Measurements from ENCODE around the gene ZNF830. TPM values are rescaled to one million over a fixed set of nuclear protein-coding genes. Genes with fewer than 3 reads are reported as not detected.

ZNF830 gene
- total and polyA plus RNA-seq, 2 of the 13 experiments (the other 11 are each of a cell fraction or from before 2014, with no cell fraction given), result 6.1 to 19.0 TPM

DNA sequence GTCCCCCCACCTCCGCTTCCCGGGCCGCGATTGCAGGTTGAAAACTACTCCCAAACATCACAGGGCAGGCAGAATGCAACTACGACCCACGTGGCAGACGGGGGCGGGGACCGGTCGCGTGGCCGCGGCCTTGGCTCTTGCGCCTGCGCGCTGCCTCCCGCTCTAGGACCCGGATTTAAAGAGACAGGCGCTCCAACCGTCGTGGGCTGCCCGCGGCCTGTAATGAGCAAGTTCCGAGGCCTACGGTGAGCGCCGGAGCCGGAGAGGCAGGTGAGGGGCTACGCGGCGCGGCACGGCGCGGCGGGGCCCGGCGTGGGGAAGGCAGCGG lies 19.0 kb downstream of the ZNF830 start, which contains the start of gene LIG3 (continued):
- TF ChIP-seq, protein P1, sequence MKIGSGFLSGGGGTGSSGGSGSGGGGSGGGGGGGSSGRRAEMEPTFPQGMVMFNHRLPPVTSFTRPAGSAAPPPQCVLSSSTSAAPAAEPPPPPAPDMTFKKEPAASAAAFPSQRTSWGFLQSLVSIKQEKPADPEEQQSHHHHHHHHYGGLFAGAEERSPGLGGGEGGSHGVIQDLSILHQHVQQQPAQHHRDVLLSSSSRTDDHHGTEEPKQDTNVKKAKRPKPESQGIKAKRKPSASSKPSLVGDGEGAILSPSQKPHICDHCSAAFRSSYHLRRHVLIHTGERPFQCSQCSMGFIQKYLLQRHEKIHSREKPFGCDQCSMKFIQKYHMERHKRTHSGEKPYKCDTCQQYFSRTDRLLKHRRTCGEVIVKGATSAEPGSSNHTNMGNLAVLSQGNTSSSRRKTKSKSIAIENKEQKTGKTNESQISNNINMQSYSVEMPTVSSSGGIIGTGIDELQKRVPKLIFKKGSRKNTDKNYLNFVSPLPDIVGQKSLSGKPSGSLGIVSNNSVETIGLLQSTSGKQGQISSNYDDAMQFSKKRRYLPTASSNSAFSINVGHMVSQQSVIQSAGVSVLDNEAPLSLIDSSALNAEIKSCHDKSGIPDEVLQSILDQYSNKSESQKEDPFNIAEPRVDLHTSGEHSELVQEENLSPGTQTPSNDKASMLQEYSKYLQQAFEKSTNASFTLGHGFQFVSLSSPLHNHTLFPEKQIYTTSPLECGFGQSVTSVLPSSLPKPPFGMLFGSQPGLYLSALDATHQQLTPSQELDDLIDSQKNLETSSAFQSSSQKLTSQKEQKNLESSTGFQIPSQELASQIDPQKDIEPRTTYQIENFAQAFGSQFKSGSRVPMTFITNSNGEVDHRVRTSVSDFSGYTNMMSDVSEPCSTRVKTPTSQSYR (CRISPR knock-in tag; IDR thresholded peaks at IDR 0.05; ENCODE audit: borderline replicate concordance), result peak; percentile 52; the same call in 1 of the 2 replicates
- TF ChIP-seq, protein P2, sequence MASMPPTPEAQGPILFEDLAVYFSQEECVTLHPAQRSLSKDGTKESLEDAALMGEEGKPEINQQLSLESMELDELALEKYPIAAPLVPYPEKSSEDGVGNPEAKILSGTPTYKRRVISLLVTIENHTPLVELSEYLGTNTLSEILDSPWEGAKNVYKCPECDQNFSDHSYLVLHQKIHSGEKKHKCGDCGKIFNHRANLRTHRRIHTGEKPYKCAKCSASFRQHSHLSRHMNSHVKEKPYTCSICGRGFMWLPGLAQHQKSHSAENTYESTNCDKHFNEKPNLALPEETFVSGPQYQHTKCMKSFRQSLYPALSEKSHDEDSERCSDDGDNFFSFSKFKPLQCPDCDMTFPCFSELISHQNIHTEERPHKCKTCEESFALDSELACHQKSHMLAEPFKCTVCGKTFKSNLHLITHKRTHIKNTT (CRISPR knock-in tag; IDR thresholded peaks at IDR 0.05), result no peak
- TF ChIP-seq ZNF775 (CRISPR knock-in tag; IDR thresholded peaks at IDR 0.05; ENCODE audit: borderline replicate concordance), result no peak
- TF ChIP-seq, protein P3, sequence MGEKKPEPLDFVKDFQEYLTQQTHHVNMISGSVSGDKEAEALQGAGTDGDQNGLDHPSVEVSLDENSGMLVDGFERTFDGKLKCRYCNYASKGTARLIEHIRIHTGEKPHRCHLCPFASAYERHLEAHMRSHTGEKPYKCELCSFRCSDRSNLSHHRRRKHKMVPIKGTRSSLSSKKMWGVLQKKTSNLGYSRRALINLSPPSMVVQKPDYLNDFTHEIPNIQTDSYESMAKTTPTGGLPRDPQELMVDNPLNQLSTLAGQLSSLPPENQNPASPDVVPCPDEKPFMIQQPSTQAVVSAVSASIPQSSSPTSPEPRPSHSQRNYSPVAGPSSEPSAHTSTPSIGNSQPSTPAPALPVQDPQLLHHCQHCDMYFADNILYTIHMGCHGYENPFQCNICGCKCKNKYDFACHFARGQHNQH (CRISPR knock-in tag; IDR thresholded peaks at IDR 0.05), result no peak
- TF ChIP-seq ZNF569 (CRISPR knock-in tag; IDR thresholded peaks at IDR 0.05; ENCODE audit: borderline replicate concordance), result no peak
- peak; percentile 78 for TF ChIP-seq SPEN (CRISPR knock-in tag; IDR thresholded peaks at IDR 0.05; ENCODE audit: low read depth)
- no peak for TF ChIP-seq ZUFSP (CRISPR knock-in tag; IDR thresholded peaks at IDR 0.05; ENCODE audit: borderline replicate concordance)
- no peak for TF ChIP-seq ATF5 (CRISPR knock-in tag; IDR thresholded peaks at IDR 0.05; ENCODE audit: low read depth)
- TF ChIP-seq, protein P4, sequence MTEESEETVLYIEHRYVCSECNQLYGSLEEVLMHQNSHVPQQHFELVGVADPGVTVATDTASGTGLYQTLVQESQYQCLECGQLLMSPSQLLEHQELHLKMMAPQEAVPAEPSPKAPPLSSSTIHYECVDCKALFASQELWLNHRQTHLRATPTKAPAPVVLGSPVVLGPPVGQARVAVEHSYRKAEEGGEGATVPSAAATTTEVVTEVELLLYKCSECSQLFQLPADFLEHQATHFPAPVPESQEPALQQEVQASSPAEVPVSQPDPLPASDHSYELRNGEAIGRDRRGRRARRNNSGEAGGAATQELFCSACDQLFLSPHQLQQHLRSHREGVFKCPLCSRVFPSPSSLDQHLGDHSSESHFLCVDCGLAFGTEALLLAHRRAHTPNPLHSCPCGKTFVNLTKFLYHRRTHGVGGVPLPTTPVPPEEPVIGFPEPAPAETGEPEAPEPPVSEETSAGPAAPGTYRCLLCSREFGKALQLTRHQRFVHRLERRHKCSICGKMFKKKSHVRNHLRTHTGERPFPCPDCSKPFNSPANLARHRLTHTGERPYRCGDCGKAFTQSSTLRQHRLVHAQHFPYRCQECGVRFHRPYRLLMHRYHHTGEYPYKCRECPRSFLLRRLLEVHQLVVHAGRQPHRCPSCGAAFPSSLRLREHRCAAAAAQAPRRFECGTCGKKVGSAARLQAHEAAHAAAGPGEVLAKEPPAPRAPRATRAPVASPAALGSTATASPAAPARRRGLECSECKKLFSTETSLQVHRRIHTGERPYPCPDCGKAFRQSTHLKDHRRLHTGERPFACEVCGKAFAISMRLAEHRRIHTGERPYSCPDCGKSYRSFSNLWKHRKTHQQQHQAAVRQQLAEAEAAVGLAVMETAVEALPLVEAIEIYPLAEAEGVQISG (CRISPR knock-in tag; IDR thresholded peaks at IDR 0.05), result peak; percentile 72
- no peak for TF ChIP-seq TCF12 (IDR thresholded peaks at IDR 0.05)
- no peak for TF ChIP-seq TCF12 (CRISPR knock-in tag; IDR thresholded peaks at IDR 0.05)
- TF ChIP-seq MYC (CRISPR knock-in tag; IDR thresholded peaks at IDR 0.05; ENCODE audit: borderline replicate concordance), result peak; percentile 97
- no peak for TF ChIP-seq ARNT (IDR thresholded peaks at IDR 0.05)
- TF ChIP-seq GATA4 (IDR thresholded peaks at IDR 0.05; ENCODE audit: borderline replicate concordance, low read depth), result peak; percentile 45; the same call in 1 of the 2 replicates
- no peak; the same call in 1 of the 2 replicates for TF ChIP-seq RXRB (CRISPR knock-in tag; IDR thresholded peaks at IDR 0.05; ENCODE audit: borderline replicate concordance)
- peak; percentile 32; the same call in 1 of the 2 replicates for TF ChIP-seq ZNF580 (CRISPR knock-in tag; IDR thresholded peaks at IDR 0.05; ENCODE audit: borderline replicate concordance, low read depth)
- TF ChIP-seq ZNF7 (CRISPR knock-in tag; IDR thresholded peaks at IDR 0.05), result no peak
- peak; percentile 56; the same call in 1 of the 2 replicates for TF ChIP-seq FOSL2 (CRISPR knock-in tag; IDR thresholded peaks at IDR 0.05)
- peak; percentile 17; the same call in 1 of the 2 replicates for TF ChIP-seq ESRRA (CRISPR knock-in tag; IDR thresholded peaks at IDR 0.05; ENCODE audit: low read depth)
- TF ChIP-seq ASH2L (IDR thresholded peaks at IDR 0.05; ENCODE audit: insufficient read length, low read depth, low read length), result peak; percentile 35
